ENCODE data around the gene INPP4B.
"Not testable (repeated sequence)": the region's sequence is repeated elsewhere in the genome, so short reads cannot be mapped to it uniquely, and the experiment has no call there.

INPP4B gene

GRCh38 chr4:142404191-142404611 lies 441.9 kb downstream of the INPP4B start:
- no peak for DNase-seq

DNA sequence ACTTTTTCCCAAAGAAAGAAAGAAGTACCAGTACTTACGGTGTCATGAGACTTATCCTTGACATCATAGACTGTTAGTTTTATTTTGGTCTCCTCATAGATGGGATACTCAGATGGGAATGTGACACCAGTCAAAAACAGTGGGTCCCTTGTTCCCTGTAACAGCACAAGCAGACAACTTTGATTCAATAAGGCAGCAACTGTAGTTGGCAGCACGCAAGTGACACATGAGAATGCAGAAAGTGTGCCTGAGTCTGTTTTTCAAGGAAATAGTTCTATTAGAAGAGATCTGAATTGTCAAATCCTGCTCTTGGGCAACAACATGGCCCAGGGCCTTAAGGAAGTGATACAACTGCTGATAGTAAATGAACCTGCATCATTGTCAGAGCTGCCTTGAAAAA lies 443.2 kb downstream of the INPP4B start:
- DNase-seq = no peak

GRCh38 chr4:142402156-142402555 lies 443.9 kb downstream of the INPP4B start:
- DNase-seq = no peak

- DNase-seq = not testable (repeated sequence)
Measured at GRCh38 chr4:142397364-142397991, 448.6 kb downstream of the INPP4B start.

DNA sequence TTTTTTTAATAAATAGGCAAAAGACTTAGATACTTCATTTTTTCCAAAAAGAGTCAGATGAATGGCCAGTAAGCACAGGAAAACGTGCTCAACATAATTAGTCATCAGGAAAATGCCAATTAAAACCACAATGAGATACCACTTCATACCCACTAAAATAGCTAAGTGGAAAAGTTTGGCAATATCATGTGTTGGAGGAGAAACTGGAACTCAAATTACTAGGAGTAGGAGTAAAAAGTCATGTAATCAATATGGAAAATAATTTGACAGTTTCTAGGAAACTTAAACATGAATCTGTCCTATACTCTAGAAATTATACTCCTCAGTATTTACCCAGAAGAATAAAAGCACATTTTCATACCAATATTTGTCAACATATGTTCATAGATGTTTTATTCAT lies 449.8 kb downstream of the INPP4B start:
- DNase-seq = no peak

GRCh38 chr4:142393127-142393526 lies 453.0 kb downstream of the INPP4B start:
- no peak for DNase-seq

- DNase-seq = no peak
Measured at GRCh38 chr4:142386856-142387255, 459.2 kb downstream of the INPP4B start.

DNA sequence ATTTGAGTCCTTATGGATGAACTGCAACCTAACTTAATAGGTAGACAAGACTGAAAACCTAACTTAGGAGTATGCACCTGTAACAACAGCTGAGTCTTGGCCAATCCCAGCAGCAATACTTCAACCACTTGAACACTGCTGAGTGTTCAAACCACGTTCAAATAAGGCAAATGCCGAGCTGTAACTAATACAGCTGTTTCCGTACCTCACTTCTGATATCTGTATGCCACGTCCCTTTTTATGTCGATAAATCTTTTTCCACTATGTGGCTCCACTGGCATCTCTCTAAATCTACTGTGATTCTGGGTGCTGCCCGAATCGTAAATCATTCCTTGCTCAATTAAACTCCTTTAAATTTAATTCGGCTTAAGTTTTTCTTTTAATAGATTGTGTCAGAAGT lies 459.7 kb downstream of the INPP4B start:
- DNase-seq = no peak

DNA sequence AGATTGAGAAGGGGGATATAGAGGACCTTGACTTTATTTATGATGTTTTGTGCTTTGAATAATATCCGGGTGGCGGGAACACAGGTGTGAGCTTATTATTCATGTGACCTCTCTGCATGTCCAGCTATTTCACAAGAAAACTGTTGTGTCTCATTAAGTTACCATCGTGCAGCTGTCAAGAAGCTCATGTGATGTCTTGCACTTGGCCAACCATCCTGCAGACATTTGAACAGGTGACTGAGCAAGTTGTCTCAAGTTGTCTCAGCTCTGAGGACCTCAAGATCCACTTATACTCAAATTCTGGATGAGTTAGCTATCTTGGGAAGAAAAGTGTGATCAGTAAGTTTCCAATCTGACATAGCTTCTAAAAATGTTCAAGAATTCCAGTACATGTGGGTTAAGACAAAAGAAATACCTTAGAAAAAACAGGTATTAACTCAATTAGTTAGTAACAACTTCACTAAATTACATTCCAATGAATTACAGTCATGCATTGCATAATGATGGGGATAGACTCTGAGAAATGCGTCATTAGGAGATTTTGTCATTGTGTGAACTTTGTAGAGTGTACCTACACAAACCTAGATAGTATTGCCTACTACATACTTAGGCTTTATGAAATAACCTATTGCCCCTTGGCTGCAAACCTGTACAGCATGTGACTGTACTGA lies 462.2 kb downstream of the INPP4B start:
- no peak for DNase-seq

- no peak for DNase-seq
Measured at GRCh38 chr4:142383354-142383753, 462.7 kb downstream of the INPP4B start.

GRCh38 chr4:142380052-142380602 lies 466.0 kb downstream of the INPP4B start:
- DNase-seq = no peak

GRCh38 chr4:142379277-142380051 lies 466.6 kb downstream of the INPP4B start:
- no peak for DNase-seq

DNA sequence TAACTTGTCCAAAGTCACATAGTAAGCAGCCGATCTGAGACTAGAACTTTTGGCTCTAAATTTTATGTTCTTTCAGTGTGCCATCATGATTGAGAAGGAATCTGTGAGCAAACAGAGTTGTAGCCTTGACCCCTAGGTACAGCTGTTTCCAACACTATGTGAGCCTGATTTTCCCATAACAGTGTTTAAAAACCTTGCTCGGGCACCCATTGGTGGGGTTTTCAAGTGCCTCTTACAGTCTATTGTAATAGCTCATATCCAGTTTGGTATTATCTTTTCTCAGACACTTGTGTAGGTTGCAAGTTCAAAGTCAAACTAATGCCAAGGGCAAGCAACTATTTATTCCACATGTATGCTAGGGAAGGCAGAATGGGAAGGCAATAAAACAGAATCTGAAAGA lies 467.9 kb downstream of the INPP4B start:
- DNase-seq = no peak

DNA sequence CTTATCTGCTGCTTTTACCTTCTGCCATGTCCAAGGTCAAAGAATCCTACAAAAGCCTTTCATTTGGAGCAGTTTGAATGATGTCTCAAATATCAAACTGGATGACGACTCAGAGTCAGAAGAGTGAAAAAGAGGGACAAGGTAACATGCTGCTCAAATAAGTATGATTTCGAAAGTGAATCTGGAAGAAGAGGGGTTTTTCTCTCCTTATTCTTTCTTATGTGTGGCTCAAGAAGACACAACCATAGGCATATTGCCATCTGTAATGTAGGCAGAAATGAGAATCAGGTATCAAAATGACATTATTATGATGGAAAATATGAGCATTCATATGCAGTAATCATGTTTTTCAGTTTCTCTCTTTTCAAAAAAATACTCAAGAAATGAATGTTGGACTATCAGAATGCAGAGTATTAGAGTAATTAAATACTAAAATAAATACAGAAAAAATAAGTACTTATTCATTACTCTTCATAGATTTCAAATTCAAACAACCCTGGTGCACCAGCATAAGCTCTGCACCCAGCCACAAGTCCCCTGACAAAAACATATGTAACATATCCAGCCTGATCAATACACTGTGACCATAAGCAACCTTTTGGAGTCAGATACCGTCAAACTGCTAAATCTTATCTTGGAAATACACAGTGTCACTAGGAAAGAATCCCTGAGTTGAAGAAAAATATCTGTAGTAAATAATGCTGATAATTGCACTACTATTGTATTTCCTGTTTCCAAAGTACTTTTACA lies 468.6 kb downstream of the INPP4B start:
- DNase-seq = no peak

DNA sequence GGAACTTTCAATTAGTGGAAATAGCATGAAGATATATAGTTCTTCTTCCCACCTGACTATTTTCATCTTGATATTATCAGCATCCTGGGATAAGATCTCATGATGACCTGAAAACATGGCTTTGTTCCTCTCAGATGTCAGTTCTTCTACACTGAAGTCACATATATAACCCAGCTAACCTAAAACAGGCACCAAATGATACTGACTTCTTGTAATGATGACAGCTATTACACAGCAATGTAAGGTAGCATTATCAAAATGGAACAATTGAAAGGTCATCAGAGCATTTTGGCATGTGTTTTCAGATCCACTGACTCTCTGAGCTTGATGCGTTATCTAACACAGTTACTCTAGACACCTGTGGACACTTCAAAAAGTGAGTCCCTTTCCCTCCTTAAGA lies 469.9 kb downstream of the INPP4B start:
- no peak for DNase-seq

DNA sequence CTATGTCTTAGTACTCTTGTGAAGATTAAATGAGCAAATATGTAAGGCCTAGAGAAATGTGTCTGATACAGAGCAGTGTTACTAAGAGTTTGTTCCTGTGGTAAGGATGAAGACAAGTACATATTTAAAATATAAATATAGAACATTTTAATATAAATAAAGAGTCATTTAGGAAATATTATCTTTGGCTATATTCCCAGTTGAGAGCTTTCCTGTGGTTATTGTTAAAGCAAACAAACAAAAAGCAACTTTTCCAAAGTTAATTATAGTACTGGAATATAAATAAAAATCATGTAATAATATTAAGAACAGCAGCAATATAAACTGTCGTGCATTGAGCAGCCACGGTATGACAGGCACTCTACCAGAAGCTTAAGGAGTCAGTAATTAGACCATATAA lies 472.5 kb downstream of the INPP4B start:
- DNase-seq = no peak

- no peak for DNase-seq
Measured at GRCh38 chr4:142372530-142373260, 473.4 kb downstream of the INPP4B start.

GRCh38 chr4:142369141-142369540 lies 477.0 kb downstream of the INPP4B start:
- no peak for DNase-seq

GRCh38 chr4:142367418-142368180 lies 478.5 kb downstream of the INPP4B start:
- no peak for DNase-seq

DNA sequence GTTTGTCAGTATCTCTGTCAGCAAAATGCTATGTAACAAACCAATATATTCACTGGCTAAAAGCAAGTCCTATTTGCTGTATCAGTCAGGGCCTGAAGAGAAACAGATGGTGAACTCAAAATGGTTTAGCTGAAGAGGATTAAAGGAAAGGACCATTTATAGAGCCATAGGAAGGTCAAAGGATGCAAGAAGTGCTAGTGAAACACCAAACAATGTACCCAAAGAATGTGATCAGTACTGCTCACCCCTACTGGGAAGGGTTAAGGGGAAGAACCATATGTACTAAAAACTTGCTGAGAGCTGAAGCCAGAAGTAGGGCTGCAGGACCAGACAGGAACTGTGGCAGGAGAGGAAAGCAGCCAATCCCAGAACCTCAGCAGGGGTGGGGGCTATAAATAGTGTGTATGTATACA lies 479.3 kb downstream of the INPP4B start:
- DNase-seq = no peak

DNA sequence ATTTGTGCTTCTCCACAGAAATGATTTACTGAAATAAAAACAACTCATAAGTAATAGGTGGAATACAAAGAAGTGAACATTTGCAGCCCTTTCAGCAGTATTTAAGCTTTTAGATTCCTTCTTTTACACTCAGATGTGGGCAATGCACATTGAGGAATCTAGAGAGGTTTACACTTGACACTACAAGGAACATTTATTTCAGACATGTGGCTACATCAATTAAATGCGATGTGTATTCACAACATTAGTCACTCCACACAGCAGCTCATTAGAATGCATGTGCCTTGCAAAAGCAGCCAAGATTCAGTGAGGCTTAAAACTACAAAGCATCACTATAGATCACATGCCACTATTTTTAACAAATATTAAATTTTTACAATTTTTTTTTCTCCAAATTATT lies 480.7 kb downstream of the INPP4B start:
- no peak for DNase-seq

- DNase-seq = no peak
Measured at GRCh38 chr4:142363686-142364085, 482.4 kb downstream of the INPP4B start.

Data from NCI-H2029 (cell line).